ENCODE data around the gene CHFR. TPM values are rescaled to one million over a fixed set of nuclear protein-coding genes. Genes with fewer than 3 reads are reported as not detected.

Gene CHFR
- total and polyA plus RNA-seq, 2 experiments from 2014 or later, result 23.0 to 42.7 TPM

GRCh38 chr12:132840536-132840935 is 46.9 kb downstream of the CHFR start (continued):
- TF ChIP-seq ZNF462 (CRISPR knock-in tag; IDR thresholded peaks at IDR 0.05) (no peak), STAT1 (IDR thresholded peaks at IDR 0.05; ENCODE audit: unreplicated experiment) (no peak), ZNF114 (CRISPR knock-in tag; IDR thresholded peaks at IDR 0.05) (no peak), ZNF331 (CRISPR knock-in tag; IDR thresholded peaks at IDR 0.05; ENCODE audit: low read depth) (no peak), EZH2 (IDR thresholded peaks at IDR 0.05; ENCODE audit: low read depth, unreplicated experiment) (no peak), EZH2phosphoT487 (IDR thresholded peaks at IDR 0.05; ENCODE audit: unreplicated experiment) (no peak), ETS1 (IDR thresholded peaks at IDR 0.05) (no peak)

GRCh38 chr12:132839558-132840235 is 47.7 kb downstream of the CHFR start:
- no peaks in the 10 kb centered on the region; the same call in none of the 3 replicates for H3K9me3 Mint-ChIP-seq
- peaks cover 35% of the 10 kb centered on the region for H3K36me3 Mint-ChIP-seq (ENCODE audit: low read depth)
- H3K4me3 Mint-ChIP-seq, result no peak overlapping the region
- DNase-seq (ENCODE audit: low spot score) (no peak), ATAC-seq (no peak)
- no peaks in the 10 kb centered on the region for H3K9me2 ChIP-seq (ENCODE audit: insufficient read depth)
- H3K36me3 ChIP-seq (ENCODE audit: insufficient read depth), result peaks cover 11% of the 10 kb centered on the region; the same call in 1 of the 2 replicates
- no peak overlapping the region for H2AFZ ChIP-seq
- no peaks in the 10 kb centered on the region for H3K79me2 ChIP-seq (replicated peaks; ENCODE audit: insufficient read depth)
- H3K4me1 Mint-ChIP-seq, result no peaks in the 10 kb centered on the region; the same call in 2 of the 3 replicates
- H3K27ac ChIP-seq (ENCODE audit: low read depth), result no peak overlapping the region
- no peaks in the 10 kb centered on the region for H4K20me1 ChIP-seq (replicated peaks; ENCODE audit: insufficient read depth)
- H3K27ac Mint-ChIP-seq, result no peak overlapping the region
- no peak overlapping the region for H3K4me2 ChIP-seq
- H3K4me1 ChIP-seq (ENCODE audit: insufficient read depth), result no peaks in the 10 kb centered on the region
- H3K27me3 ChIP-seq (ENCODE audit: insufficient read depth), result no peaks in the 10 kb centered on the region
- H3K27me3 Mint-ChIP-seq (ENCODE audit: insufficient read depth, low read depth, poor library complexity), result peaks cover 7% of the 10 kb centered on the region
- peaks cover 3% of the 10 kb centered on the region; the same call in 1 of the 2 replicates for H3F3A ChIP-seq (replicated peaks; ENCODE audit: low read depth)
- no peak overlapping the region for H3K4me3 ChIP-seq
- no peak for TF ChIP-seq EZH2phosphoT487 (IDR thresholded peaks at IDR 0.05; ENCODE audit: unreplicated experiment)
- no peak for TF ChIP-seq ETS1 (IDR thresholded peaks at IDR 0.05)
- no peak for TF ChIP-seq CREB1 (CRISPR knock-in tag; IDR thresholded peaks at IDR 0.05; ENCODE audit: low read depth)
- TF ChIP-seq CTCF (conservative IDR thresholded peaks at IDR 0.05; ENCODE audit: low read depth in 2 of 2), result no peak

Data from GM23338 (cell line).